GM18868 (cell line): Measurements from ENCODE around the gene NCBP3.
"Not testable (repeated sequence)": the region's sequence is repeated elsewhere in the genome, so short reads cannot be mapped to it uniquely, and the experiment has no call there.

Experiments used
- ATAC-seq: cut with Tn5 transposase; IDR thresholded peaks from one replicate; pipeline ENCODE4 v1.9.1; 2021; ENCODE audit warnings: mild to moderate bottlenecking, moderate library complexity; ENCODE audit not compliant: unreplicated experiment

NCBP3 gene

GRCh38 chr17:3880983-3881382 is 34.9 kb upstream of the NCBP3 start:
- no peak for ATAC-seq

GRCh38 chr17:3879591-3880417 is 33.8 kb upstream of the NCBP3 start:
- ATAC-seq, result no peak

GRCh38 chr17:3879186-3879585 is 33.1 kb upstream of the NCBP3 start:
- ATAC-seq, result no peak

- ATAC-seq, result no peak
These were observed 31.2 kb upstream of the NCBP3 start for GRCh38 chr17:3877220-3877619.

- no peak for ATAC-seq
These were observed 29.3 kb upstream of the NCBP3 start for GRCh38 chr17:3875317-3875716.

GRCh38 chr17:3873862-3874261 is 27.8 kb upstream of the NCBP3 start:
- ATAC-seq, result no peak

- no peak for ATAC-seq
These were observed 24.8 kb upstream of the NCBP3 start for GRCh38 chr17:3870871-3871306.

GRCh38 chr17:3867606-3868005 is 21.6 kb upstream of the NCBP3 start:
- no peak for ATAC-seq

GRCh38 chr17:3867106-3867505 is 21.1 kb upstream of the NCBP3 start:
- ATAC-seq, result no peak

GRCh38 chr17:3866276-3866675 is 20.2 kb upstream of the NCBP3 start:
- no peak for ATAC-seq

GRCh38 chr17:3865176-3865575 is 19.1 kb upstream of the NCBP3 start:
- no peak for ATAC-seq

- ATAC-seq, result no peak
These were observed 18.5 kb upstream of the NCBP3 start for GRCh38 chr17:3864534-3864933.

GRCh38 chr17:3861761-3862681 is 16.0 kb upstream of the NCBP3 start:
- no peak for ATAC-seq

GRCh38 chr17:3860939-3861700 is 15.1 kb upstream of the NCBP3 start:
- no peak for ATAC-seq

- ATAC-seq, result no peak
These were observed 13.9 kb upstream of the NCBP3 start for GRCh38 chr17:3859940-3860339.

- ATAC-seq, result no peak
These were observed 11.4 kb upstream of the NCBP3 start for GRCh38 chr17:3857261-3858105.

- not testable (repeated sequence) for ATAC-seq
These were observed 8.2 kb upstream of the NCBP3 start for GRCh38 chr17:3854204-3854603.

- ATAC-seq, result no peak
These were observed 6.5 kb upstream of the NCBP3 start for GRCh38 chr17:3852561-3852960.

- no peak for ATAC-seq
These were observed 5.5 kb upstream of the NCBP3 start for GRCh38 chr17:3851461-3852100.
